GM19193 (cell line): ENCODE results near the gene FMNL2.

Experiments used
- POLR2A ChIP-seq: IDR thresholded peaks from 4 replicates; pipeline ENCODE4 v1.6.1; 2011; ENCODE audit not compliant: insufficient read depth, insufficient read length; ENCODE audit errors: extremely low read depth

The FMNL2 gene

DNA sequence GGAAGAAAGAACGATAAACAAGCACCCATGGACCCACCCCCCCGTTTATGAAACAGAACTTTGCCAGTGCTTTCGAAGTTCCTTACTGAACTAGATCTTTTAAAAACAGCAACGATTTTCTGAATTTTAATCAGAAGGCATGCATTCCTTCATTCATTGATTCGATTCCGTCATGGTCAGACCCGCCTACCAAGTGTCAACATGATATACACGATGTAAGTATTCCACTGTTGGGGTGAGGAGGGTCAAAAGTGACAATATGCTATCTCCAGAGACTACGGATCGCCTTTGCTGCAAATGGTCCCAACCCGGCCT lies 316 bp upstream of the FMNL2 start:
- TF ChIP-seq POLR2A, result no peak

DNA sequence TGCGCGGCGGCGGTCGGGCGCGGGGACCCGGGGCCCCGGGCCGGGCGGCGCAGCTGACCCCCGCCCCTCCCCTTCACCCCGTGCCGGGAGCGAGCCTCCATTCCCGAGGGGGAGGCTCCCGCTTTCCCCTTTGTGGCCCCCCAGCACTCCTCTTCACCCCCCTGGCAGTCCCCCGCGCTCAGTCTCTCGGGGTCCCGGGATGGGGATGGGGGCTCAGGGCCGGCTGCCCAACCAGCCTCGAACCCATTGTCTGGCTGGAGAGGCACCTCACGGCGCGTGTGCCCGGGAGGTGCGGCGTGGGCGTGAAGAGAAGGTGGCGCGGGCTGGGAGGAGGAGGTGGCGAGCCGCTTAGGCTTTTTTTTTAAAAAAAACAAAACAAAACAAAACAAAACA lies 748 bp downstream of the FMNL2 start:
- no peak for TF ChIP-seq POLR2A

DNA sequence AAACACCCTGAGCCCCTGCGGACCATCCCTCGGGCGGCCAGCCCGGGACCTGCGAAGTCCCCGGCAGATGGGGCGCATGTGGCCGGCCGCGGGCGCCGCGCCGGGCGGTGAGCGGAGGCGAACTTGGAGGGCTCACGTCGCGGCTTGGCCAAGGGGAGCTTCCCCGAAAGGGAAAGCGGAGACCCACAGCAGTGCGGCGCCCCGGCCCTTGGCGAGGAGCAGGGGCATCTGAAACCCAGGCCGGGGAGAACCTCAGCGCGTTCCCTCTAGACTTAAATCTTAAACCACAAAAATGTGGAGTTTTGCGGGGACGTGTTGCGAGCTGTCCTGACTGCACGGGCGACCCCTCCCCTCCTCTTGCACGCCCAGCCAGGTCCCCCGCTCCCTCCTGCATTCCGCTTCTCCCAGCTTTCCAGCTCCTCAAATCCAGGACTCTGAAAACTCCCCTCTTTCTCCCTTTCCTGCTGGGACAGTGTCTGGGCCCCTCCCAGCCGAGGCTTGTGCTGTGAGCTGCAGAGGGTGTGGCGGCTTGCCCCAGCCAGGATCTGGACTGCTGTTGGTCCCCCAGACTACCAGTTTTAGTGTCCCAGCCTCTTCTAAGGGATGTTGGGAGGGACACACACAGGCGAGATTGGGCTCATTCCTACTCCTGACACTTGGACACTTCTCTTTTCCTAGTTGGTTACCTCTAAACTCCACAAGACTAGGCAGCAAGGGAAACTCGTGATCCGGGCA lies 1.3 kb downstream of the FMNL2 start:
- TF ChIP-seq POLR2A, result no peak

DNA sequence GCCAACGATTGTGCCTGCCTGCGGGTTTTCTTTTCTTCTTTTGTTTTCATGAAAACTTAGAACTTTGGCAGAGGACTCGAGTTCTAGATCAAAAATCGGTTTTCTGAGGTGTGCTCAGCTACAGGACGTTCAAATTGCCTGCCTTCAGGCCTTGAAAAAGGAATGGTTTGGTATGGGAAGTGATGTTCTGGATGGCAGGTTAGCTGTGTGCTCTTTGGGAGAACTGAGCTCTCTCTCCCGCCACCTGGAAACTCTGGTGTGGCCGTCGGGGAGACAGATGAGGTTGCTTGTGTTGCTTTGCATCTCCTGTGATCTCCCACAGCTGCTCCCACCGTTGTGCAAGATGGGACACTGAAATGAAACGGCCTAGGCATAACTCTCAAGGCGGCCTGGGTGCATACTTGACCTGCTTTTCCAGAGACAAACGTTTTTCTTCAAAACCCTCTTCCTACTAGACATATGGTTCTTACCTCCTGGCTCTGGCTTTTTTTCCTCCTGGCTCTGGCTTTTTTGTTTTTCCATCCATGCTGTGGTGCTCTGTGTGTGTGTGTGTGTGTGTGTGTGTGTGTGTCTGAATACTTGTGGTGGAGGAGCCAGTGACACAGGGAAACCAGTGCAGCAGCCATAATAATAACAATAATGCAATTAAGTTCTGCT lies 2.0 kb downstream of the FMNL2 start:
- no peak for TF ChIP-seq POLR2A

DNA sequence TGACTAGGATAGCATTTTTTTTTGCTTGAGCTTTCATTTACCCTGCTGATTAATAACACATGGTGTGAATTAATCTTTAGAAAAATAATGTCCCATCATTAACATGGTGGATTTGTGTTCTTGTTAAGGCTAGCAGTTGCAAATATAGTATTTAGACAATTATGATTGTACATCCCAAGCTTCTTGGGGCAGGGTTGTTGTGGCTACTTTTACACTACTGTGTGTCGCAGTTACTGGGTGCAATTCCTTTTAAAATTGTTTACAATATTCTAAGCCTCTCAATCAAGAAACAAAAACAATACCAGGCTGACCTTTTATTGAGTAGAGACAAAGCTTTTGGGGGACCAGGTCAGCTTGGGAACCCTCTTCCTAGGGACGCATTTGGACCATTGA lies 2.5 kb downstream of the FMNL2 start:
- no peak for TF ChIP-seq POLR2A

DNA sequence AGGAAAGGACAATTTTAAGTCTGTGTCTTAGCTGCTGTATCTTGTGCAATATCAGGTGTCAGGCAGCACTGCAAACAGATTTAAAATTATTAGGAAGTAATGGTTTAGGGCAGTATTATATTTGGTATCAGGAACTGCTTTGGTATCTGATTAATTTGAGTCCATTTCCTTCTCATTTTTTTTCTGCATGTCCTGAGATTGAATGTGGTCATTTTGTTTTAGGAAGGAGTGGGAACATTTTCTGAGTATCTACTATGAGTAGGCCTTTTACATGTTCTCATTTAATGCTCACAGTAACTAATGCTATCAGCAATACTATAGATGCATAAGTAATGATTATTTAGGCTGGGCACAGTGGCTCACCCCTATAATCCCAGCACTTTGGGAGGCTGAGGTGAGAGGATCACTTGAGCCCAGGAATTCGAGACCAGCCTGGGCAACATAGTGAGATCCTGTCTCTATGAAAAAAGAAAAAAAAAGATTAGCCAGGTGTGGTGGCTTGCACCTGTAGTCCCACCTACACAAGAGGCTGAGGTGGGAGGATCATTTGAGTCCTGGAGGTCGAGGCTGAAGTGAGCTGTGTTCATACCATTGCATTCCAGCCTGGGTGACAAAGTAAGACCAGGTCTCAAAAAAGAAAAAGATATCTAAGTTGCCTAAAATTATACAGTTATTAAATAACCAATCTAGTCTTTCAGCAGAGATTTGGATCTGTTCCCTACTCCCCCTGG lies 4.7 kb downstream of the FMNL2 start:
- TF ChIP-seq POLR2A, result no peak

DNA sequence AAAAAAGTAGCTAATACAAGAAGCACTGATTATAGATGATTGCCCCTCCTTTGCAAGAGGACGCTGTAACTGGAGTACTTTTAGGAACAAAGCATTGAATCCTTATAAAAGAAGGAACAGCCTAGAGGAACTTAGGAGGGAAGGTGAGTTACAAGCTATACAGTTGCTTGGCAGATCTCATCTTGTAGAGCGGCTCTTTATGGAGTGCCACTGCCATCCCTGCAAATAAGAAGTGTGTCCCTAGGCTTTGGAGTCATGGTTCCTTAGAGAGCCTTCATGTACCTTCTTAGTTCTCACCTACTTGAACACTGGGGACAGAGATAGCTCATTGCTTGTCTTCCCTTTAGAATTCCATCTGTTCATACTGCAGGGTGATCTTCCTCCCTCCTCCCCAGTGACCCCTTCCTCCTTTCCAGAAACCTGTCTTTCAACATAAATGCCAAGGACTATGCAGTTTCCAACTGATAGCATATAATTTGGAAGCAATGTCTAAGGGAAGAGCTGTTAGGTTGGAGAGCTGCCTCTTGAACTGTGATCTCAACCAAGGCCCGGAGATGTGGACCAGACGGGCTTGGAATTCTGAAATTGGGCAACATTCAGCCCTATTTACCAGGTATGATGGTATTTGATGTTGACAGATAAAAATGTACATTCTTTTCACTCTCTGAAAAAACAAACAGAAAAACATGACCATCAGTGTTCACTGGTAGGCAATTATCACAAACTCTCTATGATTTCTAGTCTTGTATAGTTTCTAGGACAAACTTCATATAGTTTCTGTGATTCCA lies 7.5 kb downstream of the FMNL2 start:
- TF ChIP-seq POLR2A, result no peak

DNA sequence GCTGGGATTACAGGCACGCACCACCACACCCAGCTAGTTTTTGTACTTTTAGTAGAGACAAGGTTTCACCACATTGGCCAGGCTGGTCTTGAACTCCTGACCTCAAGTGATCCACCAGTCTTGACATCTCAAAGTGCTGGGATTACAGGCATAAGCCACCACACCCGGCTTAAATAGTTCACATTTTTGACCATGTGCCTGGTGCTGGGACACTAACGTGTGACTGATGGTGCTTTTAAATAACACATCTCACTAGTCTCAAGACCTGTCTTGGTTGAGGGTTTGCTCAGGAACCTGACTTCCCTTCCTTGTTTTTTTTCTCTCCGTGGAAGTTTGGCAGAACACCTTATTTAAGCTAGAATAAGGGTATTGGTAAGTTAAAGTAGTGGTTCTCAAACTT lies 8.5 kb downstream of the FMNL2 start:
- no peak for TF ChIP-seq POLR2A

DNA sequence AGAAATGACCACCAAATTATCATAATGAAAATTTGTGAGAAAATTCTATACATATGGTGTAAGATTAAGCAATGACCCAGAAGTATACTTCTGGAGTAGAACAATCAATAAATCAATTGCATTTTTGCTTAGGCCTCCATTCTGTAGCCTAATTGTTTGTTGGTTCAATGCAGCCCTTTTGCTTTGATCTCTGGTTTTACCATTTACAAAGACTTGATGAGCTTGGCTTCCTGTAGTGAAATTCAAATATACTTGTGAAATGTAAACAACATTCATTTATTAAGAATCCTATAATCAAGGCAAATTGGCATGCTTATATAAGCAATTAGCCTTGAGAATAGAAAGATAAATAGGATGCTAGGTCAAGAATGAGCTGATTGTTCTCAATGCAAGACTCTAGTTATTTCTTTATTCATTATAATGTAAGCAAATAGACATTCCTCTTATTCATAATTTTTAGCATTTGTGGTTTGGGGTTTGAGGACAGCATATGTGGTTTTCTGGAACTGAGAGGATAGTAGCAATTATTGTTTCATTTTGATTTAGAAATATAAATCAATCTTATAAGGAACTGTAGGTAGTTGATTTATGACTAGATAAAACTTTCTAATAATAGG lies 9.7 kb downstream of the FMNL2 start:
- TF ChIP-seq POLR2A, result no peak

DNA sequence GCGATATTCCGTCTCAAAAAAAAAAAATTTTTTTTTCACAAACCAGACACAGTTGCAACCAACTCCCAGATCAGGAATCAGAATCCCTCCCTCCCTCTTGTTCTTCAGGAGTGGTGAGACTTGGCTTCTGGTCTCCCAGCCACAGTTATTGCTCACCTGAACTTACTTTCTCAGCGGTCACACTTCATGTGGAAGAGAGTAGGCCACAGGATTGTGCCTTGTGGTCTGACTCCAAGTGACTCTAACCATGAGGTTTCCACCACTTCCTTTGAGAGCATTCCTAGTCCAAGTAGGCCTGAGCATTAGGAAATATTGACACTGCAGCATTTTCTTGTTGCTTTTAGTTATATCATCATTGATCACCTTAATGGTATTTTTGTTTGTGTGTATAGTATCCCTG lies 12.1 kb downstream of the FMNL2 start:
- no peak for TF ChIP-seq POLR2A

DNA sequence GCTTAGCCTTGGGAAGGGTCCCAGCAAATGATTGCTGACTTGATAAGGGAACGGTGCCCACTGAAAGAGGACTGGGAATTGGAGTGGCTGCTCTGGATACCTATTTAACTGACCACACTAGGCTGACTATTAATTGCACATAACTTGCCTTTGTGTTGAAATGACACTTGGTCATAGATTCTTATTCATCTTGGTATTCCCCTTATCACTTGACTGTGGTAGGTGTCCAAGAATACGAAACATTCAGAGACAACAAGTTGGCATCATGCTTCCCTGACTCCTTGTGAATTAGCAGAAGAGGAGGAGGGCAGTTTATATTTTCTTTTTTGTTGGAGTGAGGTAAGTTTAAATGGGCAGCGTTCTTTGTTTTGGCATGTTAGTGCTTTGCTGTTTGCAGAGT lies 13.4 kb downstream of the FMNL2 start:
- TF ChIP-seq POLR2A, result no peak

DNA sequence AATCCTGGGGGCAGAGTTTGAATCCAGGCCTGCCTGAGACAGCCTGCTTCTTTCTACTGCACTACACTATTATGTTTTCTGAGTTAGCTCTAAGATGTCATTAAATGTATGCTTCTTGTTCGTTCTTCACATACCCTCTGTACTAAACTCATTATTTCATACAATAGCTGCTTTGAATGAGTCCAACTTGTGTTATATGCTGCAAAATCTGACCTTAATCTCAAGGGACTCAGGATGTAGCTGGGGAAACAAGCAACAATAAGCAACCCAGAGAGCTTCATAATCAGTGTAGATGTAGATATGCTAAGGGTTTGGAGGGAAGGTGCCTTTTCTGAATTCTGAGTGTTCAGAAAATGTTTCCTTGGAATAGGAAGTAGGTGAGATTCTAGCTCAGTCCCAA lies 14.4 kb downstream of the FMNL2 start:
- TF ChIP-seq POLR2A, result no peak

DNA sequence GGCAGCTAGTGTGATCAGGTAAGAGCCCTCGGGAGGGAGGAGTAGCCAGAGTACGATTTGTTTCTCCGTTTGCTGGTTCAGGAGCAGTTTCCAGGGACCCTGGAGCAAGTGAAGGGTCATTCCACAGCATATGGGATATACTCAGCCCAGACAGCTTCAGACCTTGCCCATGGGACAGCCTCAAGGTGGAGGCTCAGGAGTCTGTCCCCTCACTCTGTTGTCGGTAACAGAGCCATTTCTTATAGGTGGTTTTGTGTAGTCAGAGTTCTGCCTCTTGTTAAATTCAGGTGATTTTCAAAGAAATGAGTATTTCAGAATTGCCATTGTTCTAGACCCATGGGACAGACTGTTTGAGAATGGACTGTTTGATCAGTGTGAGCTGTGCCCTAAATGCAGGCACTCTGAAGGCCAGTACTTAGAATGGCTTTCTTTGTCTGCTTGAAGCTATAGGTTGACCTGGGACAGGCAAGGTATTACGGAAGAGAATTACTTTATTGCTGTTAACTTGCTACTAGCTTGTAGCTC lies 15.2 kb downstream of the FMNL2 start:
- no peak for TF ChIP-seq POLR2A

DNA sequence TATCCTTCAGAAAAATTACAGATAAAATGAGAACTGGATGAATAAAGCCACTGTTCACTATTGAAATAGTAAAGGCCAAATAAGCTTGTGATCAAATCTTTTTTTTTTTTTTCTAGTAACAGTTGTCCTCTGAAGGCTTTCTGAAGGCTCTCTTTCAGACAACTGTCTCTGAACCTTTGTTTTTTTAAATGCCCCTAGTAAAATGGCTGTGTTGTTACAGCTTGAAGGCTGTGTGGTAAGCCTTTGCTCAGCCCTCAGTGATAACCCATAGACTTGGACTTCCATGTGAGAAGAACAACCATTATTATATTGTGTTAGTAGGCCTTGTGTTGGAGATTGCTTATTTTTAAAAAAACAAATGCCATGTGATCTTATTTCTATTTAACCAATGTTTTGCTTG lies 17.6 kb downstream of the FMNL2 start:
- no peak for TF ChIP-seq POLR2A

DNA sequence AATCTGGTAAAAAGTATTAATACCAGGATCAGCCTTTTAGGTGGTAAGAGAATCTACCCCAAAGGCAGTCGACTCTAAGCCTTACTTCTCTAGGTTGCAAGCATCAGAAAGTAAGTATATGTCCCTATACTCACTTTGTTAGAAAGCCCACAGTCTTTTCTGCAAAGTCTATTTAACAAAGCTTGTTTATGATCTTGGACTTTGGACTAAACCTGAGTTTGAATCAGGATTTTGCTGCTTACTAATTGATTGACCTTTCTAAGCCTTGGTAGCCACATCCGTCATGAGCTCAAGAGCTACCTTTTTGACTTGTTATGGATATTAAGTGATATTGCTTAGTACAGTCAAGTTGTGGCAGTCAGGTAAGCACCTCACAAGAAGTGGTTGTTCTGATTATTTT lies 18.4 kb downstream of the FMNL2 start:
- TF ChIP-seq POLR2A, result no peak

DNA sequence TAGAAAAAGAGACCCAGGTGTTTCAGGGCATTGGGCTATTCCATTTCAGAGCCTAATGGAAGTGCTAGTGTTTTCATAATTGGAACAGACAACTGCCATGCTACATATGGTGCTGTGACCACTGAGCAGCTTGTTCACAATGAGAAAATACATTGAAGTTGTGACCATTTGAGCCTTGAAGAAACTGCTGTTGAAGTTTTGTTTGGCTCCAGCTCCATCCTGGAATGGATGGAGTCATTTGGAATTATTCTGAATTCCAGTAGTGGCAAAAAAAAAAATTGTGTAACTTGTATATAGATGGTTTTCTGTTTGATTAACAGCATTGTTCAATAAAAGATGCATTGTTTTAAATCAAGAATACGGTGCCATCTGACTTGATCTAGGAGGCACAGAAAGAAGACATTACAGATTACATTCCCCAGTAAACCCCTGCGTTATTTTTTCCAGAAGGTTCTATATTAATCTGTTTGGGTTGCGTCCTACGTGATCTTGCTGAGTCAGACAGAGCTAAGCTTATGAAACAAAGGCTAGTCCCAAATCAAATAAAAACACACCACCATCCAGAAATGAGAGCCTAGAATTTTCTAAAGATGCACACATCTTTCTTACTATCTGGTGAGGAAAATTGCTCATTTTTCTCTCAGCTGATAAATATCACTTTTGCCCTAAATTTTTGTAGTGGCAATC lies 19.2 kb downstream of the FMNL2 start:
- TF ChIP-seq POLR2A, result no peak
